Ascending aorta (tissue), 2 donors: ENCODE results near the gene MEGF11. TPM values are rescaled to one million over a fixed set of nuclear protein-coding genes. Genes with fewer than 3 reads are reported as not detected.

Experiments used
- DNase-seq, 2 donors: peaks; one replicate each; pipeline ENCODE4 v3.0.0-alpha.2; 2019; ENCODE audit warnings: low spot score in 2 of 2
- H3K27ac ChIP-seq, 2 donors: fragments of 200-600 bp; sonication (generic); one replicate each; pipeline ENCODE4 v1.5.1; 2016 to 2017; ENCODE audit warnings: mild to moderate bottlenecking in 1 of 2
- H3K27me3 ChIP-seq: fragments of 200-600 bp; sonication (generic); one replicate; pipeline ENCODE4 v1.5.1; 2017
- H3K36me3 ChIP-seq, 2 donors: fragments of 200-600 bp; sonication (generic); one replicate each; pipeline ENCODE4 v1.5.1; 2016
- H3K4me1 ChIP-seq, 2 donors: fragments of 200-600 bp; sonication (generic); one replicate each; pipeline ENCODE4 v1.5.1; 2016 to 2017; ENCODE audit warnings: mild to moderate bottlenecking in 1 of 2
- H3K4me3 ChIP-seq, 2 donors: fragments of 200-600 bp; sonication (generic); one replicate each; pipeline ENCODE4 v1.5.1; 2016 to 2017; ENCODE audit warnings: mild to moderate bottlenecking in 1 of 2
- H3K9me3 ChIP-seq, 2 donors: fragments of 200-600 bp; sonication (generic); one replicate each; pipeline ENCODE4 v1.5.1; 2016
- intact Hi-C: fragments of 100-400 bp; cut with DNase I; formaldehyde crosslinking; loops from one replicate; pipeline ENCODE4 v1.15.1; 2023
- total RNA-seq: library from RNA; depleted of rRNA; stranded (reverse); fragments of >200 nt; gene quantifications from one replicate; pipeline ENCODE4 v1.1.0, GENCODE V29; 2016
- TF ChIP-seq, protein P1 (sequence below), 3 experiments: fragments of 200-600 bp in 2 of 3; fragments of 450-650 bp in 1 of 3; sonication (generic) in 2 of 3; IDR thresholded peaks; one replicate each; pipeline ENCODE4 v1.5.1; 2016 to 2019; ENCODE audit warnings: antibody characterized with exemption in 3 of 3, mild to moderate bottlenecking in 1 of 3, moderate library complexity in 1 of 3

The MEGF11 gene
- total RNA-seq, 1 donor from 2014 or later: not detected

DNA sequence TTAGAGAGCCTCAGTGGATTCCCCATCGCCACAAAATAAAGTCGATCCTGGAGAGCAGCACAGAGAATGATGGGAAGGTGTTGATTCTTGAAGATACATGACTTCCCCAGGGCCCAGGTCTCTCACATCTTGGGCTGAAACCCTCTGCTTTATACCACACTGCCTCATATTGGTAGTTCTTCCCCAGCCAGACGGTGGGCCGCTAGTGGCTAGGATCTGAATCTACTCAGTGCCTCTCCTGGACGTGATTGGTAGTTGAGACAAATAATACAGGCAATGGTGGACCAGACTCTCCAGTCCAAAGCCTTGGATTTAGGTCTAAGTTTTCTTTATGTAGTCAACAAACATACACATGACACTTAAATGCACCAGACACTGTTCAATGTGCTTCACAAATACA is 334.6 kb downstream of the MEGF11 start:
- H3K27ac ChIP-seq: no peak overlapping the region

DNA sequence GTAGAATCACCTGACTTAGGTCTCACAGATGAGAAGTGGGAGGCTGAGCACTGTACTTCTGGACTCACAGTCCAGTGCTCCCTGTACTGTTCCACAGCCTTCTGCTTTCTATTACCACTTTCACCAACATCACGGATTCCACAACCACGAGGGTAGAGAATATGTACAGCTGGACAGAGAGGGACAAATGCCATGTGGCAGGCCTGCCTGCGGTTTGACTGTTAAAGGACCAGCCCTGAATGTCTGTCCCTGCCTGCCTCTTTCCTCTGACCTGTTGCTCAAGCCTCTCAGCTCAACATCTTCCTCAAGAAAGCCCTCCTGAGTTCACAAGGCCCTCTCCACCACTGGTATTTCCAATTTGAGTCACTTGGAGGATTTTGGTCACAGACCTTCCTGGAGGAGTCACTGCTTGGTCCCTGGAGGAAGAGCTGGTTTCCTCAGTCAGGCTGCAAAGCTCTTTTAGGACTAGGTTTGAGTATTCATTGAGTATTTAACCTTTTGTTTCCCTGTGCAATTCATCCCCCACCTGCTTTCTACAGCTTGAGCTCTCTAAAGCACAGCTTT is 335.1 kb downstream of the MEGF11 start:
- Histone ChIP-seq H3K27me3 (no peaks in the 10 kb centered on the region), H3K4me1 (peaks cover 0 to 6% of the 10 kb centered on the region in 2 donors), H3K27ac (no peak overlapping the region), H3K36me3 (no peaks in the 10 kb centered on the region), H3K9me3 (no peaks in the 10 kb centered on the region), H3K4me3 (no peak overlapping the region)
- DNase-seq: no peak
- intact Hi-C loops: loop anchor here (5.0 kb wide), 1 partner anchor 369 kb away; no protein-coding TSS in a partner anchor
- TF ChIP-seq, protein P1, sequence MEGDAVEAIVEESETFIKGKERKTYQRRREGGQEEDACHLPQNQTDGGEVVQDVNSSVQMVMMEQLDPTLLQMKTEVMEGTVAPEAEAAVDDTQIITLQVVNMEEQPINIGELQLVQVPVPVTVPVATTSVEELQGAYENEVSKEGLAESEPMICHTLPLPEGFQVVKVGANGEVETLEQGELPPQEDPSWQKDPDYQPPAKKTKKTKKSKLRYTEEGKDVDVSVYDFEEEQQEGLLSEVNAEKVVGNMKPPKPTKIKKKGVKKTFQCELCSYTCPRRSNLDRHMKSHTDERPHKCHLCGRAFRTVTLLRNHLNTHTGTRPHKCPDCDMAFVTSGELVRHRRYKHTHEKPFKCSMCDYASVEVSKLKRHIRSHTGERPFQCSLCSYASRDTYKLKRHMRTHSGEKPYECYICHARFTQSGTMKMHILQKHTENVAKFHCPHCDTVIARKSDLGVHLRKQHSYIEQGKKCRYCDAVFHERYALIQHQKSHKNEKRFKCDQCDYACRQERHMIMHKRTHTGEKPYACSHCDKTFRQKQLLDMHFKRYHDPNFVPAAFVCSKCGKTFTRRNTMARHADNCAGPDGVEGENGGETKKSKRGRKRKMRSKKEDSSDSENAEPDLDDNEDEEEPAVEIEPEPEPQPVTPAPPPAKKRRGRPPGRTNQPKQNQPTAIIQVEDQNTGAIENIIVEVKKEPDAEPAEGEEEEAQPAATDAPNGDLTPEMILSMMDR (IDR thresholded peaks at IDR 0.05): no peak

More for the DNA sequence above, 334.6 kb downstream of the MEGF11 start:
- Histone ChIP-seq H3K4me1 (peaks cover 0 to 6% of the 10 kb centered on the region in 2 donors), H3K36me3 (no peaks in the 10 kb centered on the region), H3K27me3 (no peaks in the 10 kb centered on the region), H3K9me3 (no peaks in the 10 kb centered on the region), H3K4me3 (no peak overlapping the region)
- intact Hi-C loops: loop anchor here (5.0 kb wide), 1 partner anchor 368 kb away; no protein-coding TSS in a partner anchor
- no peak for DNase-seq
- TF ChIP-seq, protein P1 (IDR thresholded peaks at IDR 0.05): no peak

DNA sequence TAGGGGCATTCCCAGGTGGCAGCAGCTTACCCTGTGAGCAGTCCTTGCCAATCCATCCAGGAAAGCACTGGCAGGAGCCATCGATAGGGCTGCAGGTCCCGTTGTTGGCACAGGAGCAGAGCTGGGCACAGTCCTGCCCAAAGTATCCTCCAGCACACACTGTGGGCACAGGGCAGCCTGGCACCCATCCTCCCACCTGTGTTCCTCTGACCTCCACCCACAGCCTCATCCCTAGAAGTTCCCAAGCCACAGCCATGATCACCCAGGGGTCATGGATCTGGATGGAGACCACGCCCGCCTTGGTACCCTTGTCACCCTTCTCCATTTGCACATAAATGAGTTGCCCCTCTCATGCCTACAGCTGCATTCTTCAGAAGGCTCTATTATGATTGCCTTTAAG is 335.6 kb downstream of the MEGF11 start:
- intact Hi-C loops: loop anchor here (5.0 kb wide), 1 partner anchor 369 kb away; no protein-coding TSS in a partner anchor
- peaks cover 0 to 6% of the 10 kb centered on the region in 2 donors for H3K4me1 ChIP-seq
- H3K27me3 ChIP-seq: no peaks in the 10 kb centered on the region
- no peak for DNase-seq
- TF ChIP-seq, protein P1 (IDR thresholded peaks at IDR 0.05): no peak
- no peak overlapping the region for H3K27ac ChIP-seq
- H3K4me3 ChIP-seq: no peak overlapping the region
- H3K9me3 ChIP-seq: no peaks in the 10 kb centered on the region
- no peaks in the 10 kb centered on the region for H3K36me3 ChIP-seq

DNA sequence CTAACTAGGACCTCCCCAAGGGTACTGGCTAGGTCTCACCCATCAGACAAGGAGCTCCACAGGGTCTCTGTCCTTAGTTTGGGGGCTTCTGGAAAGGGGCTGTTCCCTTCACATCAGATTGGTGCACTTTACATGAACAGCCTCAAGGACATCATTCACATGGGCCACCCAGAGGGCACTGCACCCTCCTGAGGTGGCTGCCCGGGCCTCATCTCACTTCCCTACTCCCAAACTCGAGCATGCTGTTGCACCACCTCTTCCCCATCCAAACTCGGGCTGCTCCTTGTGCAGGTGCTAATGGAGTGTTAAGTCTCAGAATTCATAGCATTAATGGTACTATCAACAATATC is 336.2 kb downstream of the MEGF11 start:
- TF ChIP-seq, protein P1 (IDR thresholded peaks at IDR 0.05): no peak
- Histone ChIP-seq H3K27ac (no peak overlapping the region), H3K4me3 (no peak overlapping the region), H3K4me1 (peaks cover 0 to 6% of the 10 kb centered on the region in 2 donors), H3K36me3 (peaks cover 0 to 1% of the 10 kb centered on the region in 2 donors), H3K27me3 (no peaks in the 10 kb centered on the region), H3K9me3 (no peaks in the 10 kb centered on the region)
- intact Hi-C loops: loop anchor here (5.0 kb wide), 1 partner anchor 370 kb away; no protein-coding TSS in a partner anchor
- no peak for DNase-seq

DNA sequence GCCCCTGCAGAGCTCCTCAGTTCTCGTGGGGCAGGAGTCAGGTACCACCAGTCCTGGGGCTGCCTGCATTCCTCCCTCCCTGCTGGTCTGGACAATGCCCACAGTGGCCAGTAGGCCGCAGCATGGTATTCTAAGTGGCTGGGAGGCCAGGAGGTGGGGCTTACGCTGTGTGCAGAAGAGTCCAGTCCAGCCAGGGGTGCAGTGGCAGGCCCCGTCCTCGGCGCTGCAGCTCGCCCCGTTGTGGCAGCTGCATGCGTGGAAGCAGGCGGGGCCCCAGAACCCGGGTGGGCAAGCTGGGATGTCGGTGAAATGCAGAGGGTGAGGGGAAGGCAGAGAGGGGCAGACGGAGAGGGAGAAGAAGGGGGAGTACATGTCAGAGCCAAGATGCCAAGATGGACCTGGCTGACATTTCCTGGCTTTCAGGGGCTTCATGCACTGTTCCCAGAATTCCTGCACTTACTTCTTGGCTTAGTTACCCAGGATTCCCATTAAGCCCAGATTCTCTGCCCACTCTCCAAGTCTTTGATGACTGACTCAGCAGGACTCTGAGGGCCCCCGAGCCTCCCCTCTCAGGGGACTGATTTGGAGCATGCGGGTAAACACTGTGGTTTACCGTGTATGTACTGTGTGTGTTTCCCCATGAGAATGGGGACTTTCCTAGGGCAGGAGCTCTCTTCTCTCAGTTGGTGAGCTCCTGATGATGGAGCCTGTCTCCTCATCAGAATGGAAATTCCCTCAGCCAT is 336.7 kb downstream of the MEGF11 start:
- TF ChIP-seq, protein P1 (IDR thresholded peaks at IDR 0.05): peak; percentile 38 to 62 (median 39)
- Histone ChIP-seq H3K27ac (no peak overlapping the region), H3K9me3 (no peaks in the 10 kb centered on the region), H3K36me3 (peaks cover 0 to 7% of the 10 kb centered on the region in 2 donors), H3K4me3 (no peak overlapping the region), H3K27me3 (no peaks in the 10 kb centered on the region), H3K4me1 (peaks cover 0 to 6% of the 10 kb centered on the region in 2 donors)
- intact Hi-C loops: loop anchor here (5.0 kb wide), 1 partner anchor 370 kb away; no protein-coding TSS in a partner anchor
- DNase-seq: no peak
